GM12873 (cell line): ENCODE results near the gene BLZF1.

ENCODE experiments used
- CTCF ChIP-seq: IDR thresholded peaks from 2 replicates; pipeline ENCODE4 v1.5.1; 2012; ENCODE audit warnings: low read depth, mild to moderate bottlenecking, moderate library complexity, low read length, control low read depth; ENCODE audit not compliant: insufficient read depth; ENCODE audit errors: missing control alignments

Gene BLZF1

DNA sequence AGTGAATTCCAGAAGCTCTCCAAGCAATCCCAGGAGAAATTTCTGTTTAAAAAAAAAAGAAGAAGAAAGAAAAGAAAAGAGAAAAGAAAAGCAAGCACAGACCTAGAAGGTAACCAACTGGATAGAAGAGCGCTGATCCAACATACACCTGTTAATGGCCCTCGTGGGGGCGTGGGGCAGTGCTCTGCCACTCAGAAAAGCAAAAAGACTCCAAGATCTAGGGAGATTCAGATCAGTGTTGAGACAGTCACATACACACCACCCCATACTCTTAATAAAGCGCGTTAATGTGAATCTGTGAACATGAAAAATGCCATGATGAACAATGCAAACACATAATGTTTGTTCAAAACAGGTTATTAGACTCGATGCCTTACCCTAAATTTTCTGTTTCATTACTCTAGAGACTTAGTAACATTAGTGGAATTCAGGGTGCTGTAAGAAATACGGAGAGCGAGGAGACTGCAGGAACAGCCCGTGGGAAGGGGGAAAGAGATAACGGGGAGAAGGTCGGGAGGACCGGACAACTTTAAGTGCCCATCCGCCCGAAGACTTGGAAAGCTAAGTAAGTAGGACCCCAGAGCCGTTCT lies 804 bp upstream of the BLZF1 start:
- TF ChIP-seq CTCF = no peak

DNA sequence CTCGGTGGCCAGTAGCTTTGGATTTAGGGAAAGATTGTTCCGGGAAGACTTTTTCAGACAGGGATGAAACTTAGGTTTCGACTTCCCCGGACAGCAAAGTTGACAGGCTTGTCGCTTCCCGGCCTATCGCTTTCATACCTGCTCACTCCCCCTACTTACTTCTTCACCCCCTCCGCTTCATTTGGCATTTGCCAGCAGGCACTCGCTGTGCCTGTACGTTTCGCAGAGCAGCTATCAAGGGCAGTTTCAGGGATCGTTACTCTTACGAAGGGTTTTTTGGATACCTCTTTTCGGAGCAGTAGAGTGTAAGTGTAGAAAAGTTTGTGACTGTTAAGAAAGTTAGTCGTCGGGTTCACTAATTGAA lies 393 bp downstream of the BLZF1 start:
- no peak for TF ChIP-seq CTCF

- no peak for TF ChIP-seq CTCF
These were observed 3.4 kb downstream of the BLZF1 start for GRCh38 chr1:169371404-169371803.

DNA sequence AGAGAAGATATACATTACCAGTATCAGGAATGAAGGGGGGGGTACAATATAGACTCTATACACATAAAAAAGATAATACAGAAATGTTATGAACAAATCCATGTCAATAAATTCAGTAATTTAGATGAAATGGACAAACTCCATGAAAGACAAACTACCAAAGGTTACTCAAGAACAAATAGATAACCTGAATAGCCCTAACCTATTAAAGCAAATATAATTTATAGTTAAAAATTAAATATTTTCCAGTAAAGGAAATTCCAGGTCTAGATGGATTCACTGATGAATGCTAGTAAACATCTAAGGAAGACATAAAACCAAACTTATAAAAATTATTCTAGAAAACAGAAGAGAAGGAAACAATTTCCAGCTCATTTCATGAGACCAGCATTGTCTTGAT lies 13.2 kb downstream of the BLZF1 start:
- TF ChIP-seq CTCF = no peak

DNA sequence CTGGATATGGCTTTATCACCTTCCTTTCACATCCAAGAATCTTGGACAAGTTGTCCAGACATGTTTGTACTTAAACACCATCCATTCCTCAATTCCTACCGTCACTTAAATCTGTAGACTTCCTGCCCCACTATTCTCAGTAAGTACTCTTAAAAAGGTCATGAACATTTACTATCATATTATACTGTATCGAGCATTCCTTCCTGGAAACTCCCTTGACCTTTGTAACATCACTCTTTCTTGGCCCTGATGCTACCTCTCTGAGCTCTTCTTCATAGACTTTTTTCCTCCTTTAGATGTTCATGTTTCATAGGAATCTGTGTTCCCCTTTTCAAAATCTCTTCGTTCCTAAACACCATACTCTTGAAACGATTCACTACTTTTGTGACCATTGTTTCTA lies 15.5 kb downstream of the BLZF1 start:
- no peak for TF ChIP-seq CTCF

- no peak for TF ChIP-seq CTCF
These were observed 19.4 kb downstream of the BLZF1 start for GRCh38 chr1:169387399-169387798.

- no peak for TF ChIP-seq CTCF
These were observed 22.3 kb downstream of the BLZF1 start for GRCh38 chr1:169390303-169390702.
